Measurements from ENCODE around the gene FHAD1.
"Not testable (repeated sequence)": the region's sequence is repeated elsewhere in the genome, so short reads cannot be mapped to it uniquely, and the experiment has no call there.

Gene FHAD1

GRCh38 chr1:15296585-15297321 lies 49.7 kb downstream of the FHAD1 start:
- DNase-seq (ENCODE audit: low read depth) = no peak
- no peak overlapping the region for H3K4me3 ChIP-seq (ENCODE audit: low read depth, low read length)
- in situ Hi-C loops (cut with HindIII; ENCODE audit: low sequenced_read_pairs) = loop anchor here (25.0 kb wide), 1 partner anchor 159 kb away; no protein-coding TSS in a partner anchor
- TF ChIP-seq, protein P1, sequence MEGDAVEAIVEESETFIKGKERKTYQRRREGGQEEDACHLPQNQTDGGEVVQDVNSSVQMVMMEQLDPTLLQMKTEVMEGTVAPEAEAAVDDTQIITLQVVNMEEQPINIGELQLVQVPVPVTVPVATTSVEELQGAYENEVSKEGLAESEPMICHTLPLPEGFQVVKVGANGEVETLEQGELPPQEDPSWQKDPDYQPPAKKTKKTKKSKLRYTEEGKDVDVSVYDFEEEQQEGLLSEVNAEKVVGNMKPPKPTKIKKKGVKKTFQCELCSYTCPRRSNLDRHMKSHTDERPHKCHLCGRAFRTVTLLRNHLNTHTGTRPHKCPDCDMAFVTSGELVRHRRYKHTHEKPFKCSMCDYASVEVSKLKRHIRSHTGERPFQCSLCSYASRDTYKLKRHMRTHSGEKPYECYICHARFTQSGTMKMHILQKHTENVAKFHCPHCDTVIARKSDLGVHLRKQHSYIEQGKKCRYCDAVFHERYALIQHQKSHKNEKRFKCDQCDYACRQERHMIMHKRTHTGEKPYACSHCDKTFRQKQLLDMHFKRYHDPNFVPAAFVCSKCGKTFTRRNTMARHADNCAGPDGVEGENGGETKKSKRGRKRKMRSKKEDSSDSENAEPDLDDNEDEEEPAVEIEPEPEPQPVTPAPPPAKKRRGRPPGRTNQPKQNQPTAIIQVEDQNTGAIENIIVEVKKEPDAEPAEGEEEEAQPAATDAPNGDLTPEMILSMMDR (IDR thresholded peaks at IDR 0.05; ENCODE audit: low read depth, low read length, missing control alignments) = no peak

DNA sequence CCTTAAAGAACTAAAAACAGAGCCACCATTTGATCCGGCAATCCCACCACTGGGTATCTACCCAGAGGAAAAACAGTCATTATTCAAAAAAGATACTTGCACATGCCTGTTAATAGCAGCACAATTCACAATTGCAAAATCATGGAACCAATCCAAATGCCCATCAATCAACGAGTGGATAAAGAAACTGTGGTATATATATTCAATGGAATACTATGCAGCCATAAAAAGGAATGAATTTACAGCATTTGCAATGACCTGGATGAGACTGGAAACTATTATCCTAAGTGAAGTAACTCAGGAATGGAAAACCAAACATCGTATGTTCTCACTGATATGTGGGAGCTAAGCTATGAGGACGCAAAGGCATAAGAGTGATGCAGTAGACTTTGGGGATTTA lies 51.0 kb downstream of the FHAD1 start:
- not testable (repeated sequence) for H3K4me3 ChIP-seq (ENCODE audit: low read depth, low read length); DNase-seq (ENCODE audit: low read depth)
- in situ Hi-C loops (cut with HindIII; ENCODE audit: low sequenced_read_pairs) = loop anchor here (25.0 kb wide), 1 partner anchor 161 kb away; no protein-coding TSS in a partner anchor

GRCh38 chr1:15299179-15299578 lies 52.2 kb downstream of the FHAD1 start:
- TF ChIP-seq, protein P1 (IDR thresholded peaks at IDR 0.05; ENCODE audit: low read depth, low read length, missing control alignments) = no peak
- DNase-seq (ENCODE audit: low read depth) = no peak
- in situ Hi-C loops (cut with HindIII; ENCODE audit: low sequenced_read_pairs) = loop anchor here (25.0 kb wide), 1 partner anchor 162 kb away; no protein-coding TSS in a partner anchor
- H3K4me3 ChIP-seq (ENCODE audit: low read depth, low read length) = no peak overlapping the region

- no peak overlapping the region for H3K4me3 ChIP-seq (ENCODE audit: low read depth, low read length)
- no peak for DNase-seq (ENCODE audit: low read depth)
- in situ Hi-C loops (cut with HindIII; ENCODE audit: low sequenced_read_pairs) = loop anchor here (25.0 kb wide), 1 partner anchor 163 kb away; no protein-coding TSS in a partner anchor
- TF ChIP-seq, protein P1 (IDR thresholded peaks at IDR 0.05; ENCODE audit: low read depth, low read length, missing control alignments) = no peak
Observed at GRCh38 chr1:15299806-15300205, 52.8 kb downstream of the FHAD1 start.

GRCh38 chr1:15303935-15304334 lies 56.9 kb downstream of the FHAD1 start:
- DNase-seq (ENCODE audit: low read depth) = no peak
- TF ChIP-seq, protein P1 (IDR thresholded peaks at IDR 0.05; ENCODE audit: low read depth, low read length, missing control alignments) = no peak
- no peak overlapping the region for H3K4me3 ChIP-seq (ENCODE audit: low read depth, low read length)
- in situ Hi-C loops (cut with HindIII; ENCODE audit: low sequenced_read_pairs) = no loop called here

DNA sequence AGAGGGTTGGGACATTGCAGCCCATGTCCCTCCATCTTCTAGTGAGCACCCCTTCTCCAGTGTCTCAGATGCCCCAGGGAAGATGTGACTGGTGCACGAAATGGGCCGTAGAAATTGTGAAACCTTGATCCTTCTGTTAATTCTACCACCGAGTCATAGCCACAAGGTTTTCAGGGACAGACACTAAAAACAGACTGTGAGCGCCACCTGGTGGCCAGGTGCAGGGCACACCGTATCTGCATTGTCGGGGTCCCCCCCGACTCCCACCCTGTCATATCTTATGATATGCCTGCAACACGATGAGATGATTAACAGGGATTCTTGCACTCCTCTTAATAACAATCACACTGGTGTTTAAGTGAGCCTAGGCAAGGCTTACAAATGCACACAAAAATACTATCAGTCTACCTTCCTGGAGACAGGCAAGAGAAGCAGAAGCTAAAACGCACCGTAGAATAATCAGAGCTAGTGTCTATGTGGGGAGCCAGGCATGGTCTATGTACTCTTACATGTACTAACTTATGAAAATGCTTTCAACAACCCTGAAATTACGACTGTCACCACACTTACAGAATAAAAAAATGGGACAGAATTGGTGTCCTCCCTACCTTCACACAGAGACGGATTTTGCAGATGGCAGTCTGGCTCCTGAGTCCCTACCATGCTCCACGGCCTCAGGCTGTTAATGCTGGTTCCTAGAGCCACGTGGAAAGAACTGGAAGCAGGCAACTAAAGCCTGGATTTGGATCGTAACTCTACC lies 57.9 kb downstream of the FHAD1 start:
- in situ Hi-C loops (cut with HindIII; ENCODE audit: low sequenced_read_pairs) = no loop called here
- DNase-seq (ENCODE audit: low read depth) = no peak
- no peak overlapping the region for H3K4me3 ChIP-seq (ENCODE audit: low read depth, low read length)
- TF ChIP-seq, protein P1 (IDR thresholded peaks at IDR 0.05; ENCODE audit: low read depth, low read length, missing control alignments) = peak; percentile 74

DNA sequence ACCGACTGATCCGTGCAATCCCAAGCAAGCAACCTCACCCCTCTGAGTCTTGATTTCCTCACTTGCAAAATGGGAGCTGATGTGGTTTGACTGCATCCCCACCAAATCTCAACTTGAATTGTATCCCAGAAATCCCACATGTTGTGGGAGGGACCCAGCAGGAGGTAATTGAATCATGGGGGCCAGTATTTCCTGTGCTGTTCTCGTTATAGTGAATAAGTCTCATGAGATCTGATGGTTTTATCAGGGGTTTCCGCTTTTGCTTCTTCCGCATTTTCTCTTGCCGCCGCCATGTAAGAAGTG lies 58.4 kb downstream of the FHAD1 start:
- TF ChIP-seq, protein P1 (IDR thresholded peaks at IDR 0.05; ENCODE audit: low read depth, low read length, missing control alignments) = no peak
- H3K4me3 ChIP-seq (ENCODE audit: low read depth, low read length) = no peak overlapping the region
- DNase-seq (ENCODE audit: low read depth) = peak; percentile 73
- in situ Hi-C loops (cut with HindIII; ENCODE audit: low sequenced_read_pairs) = no loop called here

- H3K4me3 ChIP-seq (ENCODE audit: low read depth, low read length); in situ Hi-C loops (cut with HindIII; ENCODE audit: low sequenced_read_pairs); DNase-seq (ENCODE audit: low read depth): not testable (repeated sequence)
Observed at GRCh38 chr1:15306352-15306751, 59.3 kb downstream of the FHAD1 start.
